Measurements from ENCODE around the gene DAPK1.

DNA sequence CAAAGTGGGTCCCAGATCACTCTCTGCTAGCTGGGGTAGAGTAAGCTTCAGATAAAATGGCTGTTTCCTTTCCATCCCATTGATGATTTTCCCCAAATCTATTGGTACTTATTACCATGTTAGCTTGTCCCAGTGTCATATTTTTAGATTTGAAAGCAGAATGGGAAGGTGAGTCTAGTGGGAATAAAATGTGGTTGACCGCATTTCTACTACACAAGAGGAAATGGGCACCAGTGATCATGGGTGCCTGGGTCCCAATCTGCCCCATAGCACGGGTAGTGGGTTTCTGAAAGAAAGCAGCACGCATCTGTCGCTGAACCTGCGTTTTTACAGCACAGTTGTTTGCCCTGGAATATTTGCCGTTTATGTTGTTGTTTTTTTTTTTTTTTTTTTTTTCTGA lies 20.1 kb downstream of the DAPK1 start:
- TF ChIP-seq CTCF (IDR thresholded peaks at IDR 0.05) (no peak), EZH2 (IDR thresholded peaks at IDR 0.05; ENCODE audit: borderline replicate concordance, insufficient read depth, low read depth, low read length, poor library complexity, severe bottlenecking) (no peak)
